ENCODE measurements around the gene TRIM62. TPM values are rescaled to one million over a fixed set of nuclear protein-coding genes. Genes with fewer than 3 reads are reported as not detected.

Gene TRIM62
- total RNA-seq, 1 donor from 2014 or later: 4.8 TPM

GRCh38 chr1:33180226-33180910 lies 1.5 kb downstream of the TRIM62 start:
- Histone ChIP-seq H3K27me3 (ENCODE audit: control insufficient read depth, insufficient read depth, low read length) (peaks cover 4% of the 10 kb centered on the region), H3K4me3 (ENCODE audit: low read depth, low read length) (peak overlapping the region; percentile 46), H3K36me3 (ENCODE audit: control insufficient read depth, insufficient read depth, low read length) (no peaks in the 10 kb centered on the region)
- TF ChIP-seq CTCF (IDR thresholded peaks at IDR 0.05; ENCODE audit: insufficient read depth, low read length, poor library complexity, severe bottlenecking): no peak
- no peak for DNase-seq (ENCODE audit: low read depth)

- no peak for DNase-seq (ENCODE audit: low read depth)
Observed at GRCh38 chr1:33178836-33179439, 2.9 kb downstream of the TRIM62 start.

GRCh38 chr1:33177996-33178540 lies 3.8 kb downstream of the TRIM62 start:
- Histone ChIP-seq H3K27me3 (ENCODE audit: control insufficient read depth, insufficient read depth, low read length) (no peaks in the 10 kb centered on the region), H3K36me3 (ENCODE audit: control insufficient read depth, insufficient read depth, low read length) (peaks cover 1% of the 10 kb centered on the region), H3K4me3 (ENCODE audit: low read depth, low read length) (no peak overlapping the region)
- no peak for DNase-seq (ENCODE audit: low read depth)
- no peak for TF ChIP-seq CTCF (IDR thresholded peaks at IDR 0.05; ENCODE audit: insufficient read depth, low read length, poor library complexity, severe bottlenecking)

More at GRCh38 chr1:33178836-33179439, 2.9 kb downstream of the TRIM62 start:
- Histone ChIP-seq H3K4me3 (ENCODE audit: low read depth, low read length) (no peak overlapping the region), H3K27me3 (ENCODE audit: control insufficient read depth, insufficient read depth, low read length) (peaks cover 2% of the 10 kb centered on the region), H3K36me3 (ENCODE audit: control insufficient read depth, insufficient read depth, low read length) (peaks cover 1% of the 10 kb centered on the region)
- no peak for TF ChIP-seq CTCF (IDR thresholded peaks at IDR 0.05; ENCODE audit: insufficient read depth, low read length, poor library complexity, severe bottlenecking)

- DNase-seq (ENCODE audit: low read depth): no peak
- Histone ChIP-seq H3K4me3 (ENCODE audit: low read depth, low read length) (no peak overlapping the region), H3K27me3 (ENCODE audit: control insufficient read depth, insufficient read depth, low read length) (no peaks in the 10 kb centered on the region), H3K36me3 (ENCODE audit: control insufficient read depth, insufficient read depth, low read length) (peaks cover 1% of the 10 kb centered on the region)
- no peak for TF ChIP-seq CTCF (IDR thresholded peaks at IDR 0.05; ENCODE audit: insufficient read depth, low read length, poor library complexity, severe bottlenecking)
Observed at GRCh38 chr1:33176887-33177286, 5.0 kb downstream of the TRIM62 start.

- Histone ChIP-seq H3K36me3 (ENCODE audit: control insufficient read depth, insufficient read depth, low read length) (peaks cover 1% of the 10 kb centered on the region), H3K27me3 (ENCODE audit: control insufficient read depth, insufficient read depth, low read length) (no peaks in the 10 kb centered on the region), H3K4me3 (ENCODE audit: low read depth, low read length) (no peak overlapping the region)
- no peak for DNase-seq (ENCODE audit: low read depth)
- no peak for TF ChIP-seq CTCF (IDR thresholded peaks at IDR 0.05; ENCODE audit: insufficient read depth, low read length, poor library complexity, severe bottlenecking)
Observed at GRCh38 chr1:33176362-33176850, 5.4 kb downstream of the TRIM62 start.

Data from kidney epithelial cell (primary cell).